SK-N-SH treated with all-trans-retinoic acid at 6 μM for 48 hours (cell line): Measurements from ENCODE around the gene BRD2.

ENCODE experiments used
- ARNTL ChIP-seq: fragments of 450-650 bp; formaldehyde crosslinking; IDR thresholded peaks from 2 replicates; pipeline ENCODE4 v1.5.0; 2020; ENCODE audit warnings: low read depth, mild to moderate bottlenecking, moderate library complexity, borderline replicate concordance
- BACH2 ChIP-seq: fragments of 250-450 bp; sonication (Bioruptor Pico); IDR thresholded peaks from 2 replicates; pipeline ENCODE4 v1.9.0; 2021; ENCODE audit warnings: mild to moderate bottlenecking, borderline replicate concordance
- CREB5 ChIP-seq: fragments of 250-450 bp; sonication (Bioruptor Pico); IDR thresholded peaks from 2 replicates; pipeline ENCODE4 v1.5.1; 2020; ENCODE audit warnings: low read depth, mild to moderate bottlenecking, moderate library complexity
- GLIS3 ChIP-seq: fragments of 250-450 bp; sonication (Bioruptor Pico); IDR thresholded peaks from 2 replicates; pipeline ENCODE4 v1.5.0; 2020; ENCODE audit warnings: mild to moderate bottlenecking, moderate library complexity
- ISL1 ChIP-seq: fragments of 250-450 bp; sonication (Bioruptor Pico); IDR thresholded peaks from 2 replicates; pipeline ENCODE4 v2.1.2; 2022; ENCODE audit warnings: mild to moderate bottlenecking, moderate library complexity
- OSR1 ChIP-seq: fragments of 250-450 bp; sonication (Bioruptor Pico); IDR thresholded peaks from 2 replicates; pipeline ENCODE4 v1.8.0; 2022; ENCODE audit warnings: moderate library complexity, mild to moderate bottlenecking, inconsistent platforms
- POU6F1 ChIP-seq: fragments of 250-450 bp; sonication (Bioruptor Pico); IDR thresholded peaks from 2 replicates; pipeline ENCODE4 v1.8.0; 2021; ENCODE audit warnings: low read depth, mild to moderate bottlenecking, moderate library complexity, borderline replicate concordance
- PPARA ChIP-seq: fragments of 250-450 bp; sonication (Bioruptor Pico); IDR thresholded peaks from 2 replicates; pipeline ENCODE4 v1.5.0; 2020; ENCODE audit warnings: mild to moderate bottlenecking, borderline replicate concordance
- RARB ChIP-seq: fragments of 250-450 bp; sonication (Bioruptor Pico); IDR thresholded peaks from 2 replicates; pipeline ENCODE4 v1.8.0; 2021; ENCODE audit warnings: mild to moderate bottlenecking, moderate library complexity
- TCF4 ChIP-seq: fragments of 250-450 bp; sonication (Bioruptor Pico); IDR thresholded peaks from 2 replicates; pipeline ENCODE4 v1.8.0; 2021; ENCODE audit warnings: mild to moderate bottlenecking, moderate library complexity, borderline replicate concordance
- TOX ChIP-seq: fragments of 250-450 bp; sonication (Bioruptor Pico); IDR thresholded peaks from 2 replicates; pipeline ENCODE4 v1.8.0; 2021; ENCODE audit warnings: mild to moderate bottlenecking, moderate library complexity, borderline replicate concordance
- ZC3H10 ChIP-seq: fragments of 250-450 bp; sonication (Bioruptor Pico); IDR thresholded peaks from 2 replicates; pipeline ENCODE4 v1.5.1; 2021; ENCODE audit warnings: mild to moderate bottlenecking, moderate library complexity
- ZNF565 ChIP-seq: fragments of 450-650 bp; formaldehyde crosslinking; conservative IDR thresholded peaks from 2 replicates; pipeline ENCODE4 v1.5.0; 2020; ENCODE audit warnings: low read depth, mild to moderate bottlenecking, moderate library complexity
- ZNF8 ChIP-seq: fragments of 450-650 bp; formaldehyde crosslinking; IDR thresholded peaks from 2 replicates; pipeline ENCODE4 v1.5.0; 2020; ENCODE audit warnings: mild to moderate bottlenecking, moderate library complexity

- TF ChIP-seq RARB (CRISPR knock-in tag): no peak
- TF ChIP-seq ARNTL (CRISPR knock-in tag): no peak
- TF ChIP-seq ZC3H10 (CRISPR knock-in tag): no peak
- no peak for TF ChIP-seq GLIS3 (CRISPR knock-in tag)
- no peak for TF ChIP-seq TOX (CRISPR knock-in tag)
- no peak for TF ChIP-seq POU6F1 (CRISPR knock-in tag)
- TF ChIP-seq ZNF8 (CRISPR knock-in tag): no peak
- no peak for TF ChIP-seq CREB5 (CRISPR knock-in tag)
- no peak for TF ChIP-seq PPARA (CRISPR knock-in tag)
- TF ChIP-seq ISL1 (CRISPR knock-in tag): no peak
- no peak for TF ChIP-seq TCF4 (CRISPR knock-in tag)
- no peak for TF ChIP-seq BACH2 (CRISPR knock-in tag)
- TF ChIP-seq ZNF565: no peak
- TF ChIP-seq OSR1 (CRISPR knock-in tag): no peak
Observed at GRCh38 chr6:32984622-32985389, 16.4 kb downstream of the BRD2 start.
